C4-2B (cell line): ENCODE measurements around the gene NUP85.

Experiments
- H3K27ac ChIP-seq: fragments of 450-650 bp; 2 replicates; pipeline ENCODE4 v1.5.1; 2017
- CTCF ChIP-seq: fragments of 450-650 bp; conservative IDR thresholded peaks from 2 replicates; pipeline ENCODE4 v1.5.1; 2017; ENCODE audit warnings: mild to moderate bottlenecking
- ZFX ChIP-seq: fragments of 450-650 bp; IDR thresholded peaks from 2 replicates; pipeline ENCODE4 v1.6.1; 2017

NUP85 gene

GRCh38 chr17:75183999-75184884 lies 21.2 kb upstream of the NUP85 start:
- H3K27ac ChIP-seq = no peak overlapping the region

GRCh38 chr17:75188614-75189013 lies 16.9 kb upstream of the NUP85 start:
- no peak overlapping the region for H3K27ac ChIP-seq
- TF ChIP-seq CTCF (no peak), ZFX (no peak)

More at GRCh38 chr17:75183999-75184884, 21.2 kb upstream of the NUP85 start:
- TF ChIP-seq ZFX (no peak), CTCF (no peak)

GRCh38 chr17:75191584-75191983 lies 13.9 kb upstream of the NUP85 start:
- H3K27ac ChIP-seq = no peak overlapping the region
- TF ChIP-seq CTCF (no peak), ZFX (no peak)

GRCh38 chr17:75194879-75195278 lies 10.6 kb upstream of the NUP85 start:
- TF ChIP-seq CTCF (no peak), ZFX (no peak)
- no peak overlapping the region for H3K27ac ChIP-seq

- TF ChIP-seq CTCF (no peak), ZFX (no peak)
Measured at GRCh38 chr17:75199886-75200618, 5.4 kb upstream of the NUP85 start.

GRCh38 chr17:75205793-75206163 lies 299 bp downstream of the NUP85 start:
- peak overlapping the region; percentile 89 for H3K27ac ChIP-seq
- TF ChIP-seq CTCF (no peak), ZFX (no peak)

More at GRCh38 chr17:75199886-75200618, 5.4 kb upstream of the NUP85 start:
- H3K27ac ChIP-seq = no peak overlapping the region

GRCh38 chr17:75207050-75207407 lies 1.6 kb downstream of the NUP85 start:
- peak overlapping the region; percentile 89 for H3K27ac ChIP-seq
